HCT116 (cell line): ENCODE data around the gene NDUFS6. TPM values are rescaled to one million over a fixed set of nuclear protein-coding genes. Genes with fewer than 3 reads are reported as not detected.

ENCODE experiments used
- ATAC-seq: fragments of 200-7000 bp; cut with Tn5 transposase; 2 replicates; pipeline ENCODE4 v1.9.1; 2020; ENCODE audit warnings: mild to moderate bottlenecking, moderate library complexity
- BruUV-seq: library from RNA; stranded (reverse); fragments of 400-500 nt; replicated peaks from 2 replicates; lab custom pipeline; 2021; lab: Mats Ljungman, UMichigan
- CTCF ChIA-PET: fragments of 300-600 bp; sonication (Branson Sonifier 250); formaldehyde crosslinking; loops from one replicate; lab custom pipeline; 2021; ENCODE audit warnings: antibody characterized with exemption; lab: Charles Lee
- POLR2A ChIA-PET: fragments of 300-600, 350-600 bp; sonication (Branson Sonifier 250); formaldehyde crosslinking; loops from one replicate; lab custom pipeline; 2021; ENCODE audit warnings: antibody characterized with exemption; lab: Charles Lee
- RAD21 ChIA-PET, 2 experiments: fragments of 300-600 bp; sonication (Branson Sonifier 250); formaldehyde crosslinking; loops; one replicate each; lab custom pipeline; 2023; ENCODE audit warnings: low total read pairs in 2 of 2; ENCODE audit not compliant: uncharacterized antibody in 2 of 2, unreplicated experiment in 2 of 2, low non-redundant PET in 1 of 2; lab: Charles Lee
- DNase-seq: peaks from one replicate; pipeline ENCODE4 v3.0.0-alpha.2; 2010; ENCODE audit warnings: low read depth, low spot score
- H2AFZ ChIP-seq: fragments of 200-600 bp; shearing (Covaris generic), sonication (generic); 2 replicates; pipeline ENCODE4 v1.6.1; 2017; ENCODE audit warnings: low read depth, mixed run types, mixed read lengths, antibody characterized with exemption, low read length; ENCODE audit not compliant: poor library complexity, severe bottlenecking
- H3K27ac ChIP-seq: 2 replicates; pipeline ENCODE4 v1.5.1; 2012; ENCODE audit warnings: low read depth, low read length
- H3K27me3 ChIP-seq: fragments of 200-600 bp; sonication (generic); 2 replicates; pipeline ENCODE4 v1.6.1; 2016; ENCODE audit warnings: mixed run types, low read length, mixed read lengths; ENCODE audit not compliant: insufficient read depth
- H3K36me3 ChIP-seq, 2 experiments: fragments of 200-500 bp in 1 of 2; fragments of 200-600 bp in 1 of 2; sonication (Bioruptor generic) in 1 of 2; sonication (generic) in 1 of 2; 2 replicates each; pipeline versions ENCODE4 v1.5.1 to v1.6.1; 2014 to 2016; ENCODE audit warnings: low read length in 2 of 2, inconsistent platforms in 1 of 2, mixed read lengths in 1 of 2, mixed run types in 1 of 2; ENCODE audit not compliant: insufficient read depth in 2 of 2, control insufficient read depth in 1 of 2
- H3K4me1 ChIP-seq, 2 experiments: fragments of 200-600 bp in 1 of 2; sonication (generic) in 1 of 2; 2 replicates each; pipeline versions ENCODE4 v1.5.1 to v1.6.1; 2012 to 2017; ENCODE audit warnings: low read length in 2 of 2, inconsistent platforms in 1 of 2, mild to moderate bottlenecking in 1 of 2, mixed read lengths in 1 of 2, mixed run types in 1 of 2, moderate library complexity in 1 of 2; ENCODE audit not compliant: insufficient read depth in 2 of 2, control insufficient read depth in 1 of 2
- H3K4me2 ChIP-seq: fragments of 200-600 bp; sonication (generic); 2 replicates; pipeline ENCODE4 v1.6.1; 2017; ENCODE audit warnings: mixed run types, low read length, mixed read lengths
- H3K4me3 ChIP-seq, 2 experiments: fragments of 200-600 bp in 1 of 2; sonication (generic) in 1 of 2; replicated peaks in 1 of 2; 2 replicates each; pipeline ENCODE4 v1.5.1; 2011 to 2016; ENCODE audit warnings: low read length in 2 of 2, control low read depth in 1 of 2, low read depth in 1 of 2, mild to moderate bottlenecking in 1 of 2, mixed read lengths in 1 of 2, mixed run types in 1 of 2
- H3K79me2 ChIP-seq: fragments of 200-600 bp; sonication (generic); 2 replicates; pipeline ENCODE4 v1.6.1; 2017; ENCODE audit warnings: mild to moderate bottlenecking, mixed run types, low read length, moderate library complexity, mixed read lengths; ENCODE audit not compliant: insufficient read depth
- H3K9ac ChIP-seq: fragments of 200-600 bp; sonication (generic); 2 replicates; pipeline ENCODE4 v1.6.1; 2016; ENCODE audit warnings: low read length, mixed read lengths
- H3K9me2 ChIP-seq: fragments of 200-600 bp; sonication (generic), shearing (Covaris generic); 2 replicates; pipeline ENCODE4 v1.6.1; 2017; ENCODE audit warnings: mixed run types, mild to moderate bottlenecking, moderate library complexity; ENCODE audit not compliant: insufficient read depth
- H3K9me3 ChIP-seq, 2 experiments: fragments of 200-500 bp in 1 of 2; fragments of 200-600 bp in 1 of 2; sonication (Bioruptor generic) in 1 of 2; sonication (generic) in 1 of 2; 2 replicates each; pipeline ENCODE4 v1.6.1; 2014 to 2017; ENCODE audit warnings: low read length in 2 of 2, mixed read lengths in 2 of 2, inconsistent platforms in 1 of 2, low read depth in 1 of 2, mild to moderate bottlenecking in 1 of 2, mixed run types in 1 of 2, moderate library complexity in 1 of 2; ENCODE audit not compliant: control insufficient read depth in 1 of 2, insufficient read depth in 1 of 2
- H4K20me1 ChIP-seq: fragments of 200-600 bp; sonication (generic), shearing (Covaris generic); 2 replicates; pipeline ENCODE4 v1.6.1; 2017; ENCODE audit warnings: mixed run types, mild to moderate bottlenecking, moderate library complexity; ENCODE audit not compliant: insufficient read depth
- ATF3 ChIP-seq: IDR thresholded peaks from 2 replicates; pipeline ENCODE4 v1.6.1; 2012
- CBX3 ChIP-seq: IDR thresholded peaks from 2 replicates; pipeline ENCODE4 v1.6.1; 2012; ENCODE audit warnings: low read depth
- CEBPB ChIP-seq: IDR thresholded peaks from 2 replicates; pipeline ENCODE4 v1.6.1; 2012; ENCODE audit warnings: low read depth
- EGR1 ChIP-seq: IDR thresholded peaks from 2 replicates; pipeline ENCODE4 v1.6.1; 2012; ENCODE audit warnings: low read depth
- ELF1 ChIP-seq: IDR thresholded peaks from 2 replicates; pipeline ENCODE4 v1.6.1; 2012; ENCODE audit warnings: low read depth, borderline replicate concordance
- EZH2 ChIP-seq: fragments of 200-600 bp; sonication (generic); IDR thresholded peaks from 2 replicates; pipeline ENCODE4 v1.6.1; 2017; ENCODE audit warnings: antibody characterized with exemption, mixed run types
- EZH2phosphoT487 ChIP-seq: fragments of 200-600 bp; IDR thresholded peaks from 2 replicates; pipeline ENCODE4 v1.6.1; 2018; ENCODE audit warnings: antibody characterized with exemption, borderline replicate concordance
- FOSL1 ChIP-seq: IDR thresholded peaks from 2 replicates; pipeline ENCODE4 v1.6.1; 2012; ENCODE audit warnings: low read depth
- JUND ChIP-seq: IDR thresholded peaks from 2 replicates; pipeline ENCODE4 v1.6.1; 2012
- POLR2A ChIP-seq: IDR thresholded peaks from 2 replicates; pipeline ENCODE4 v1.7.0; 2011; ENCODE audit warnings: borderline replicate concordance; ENCODE audit not compliant: insufficient read depth, insufficient read length; ENCODE audit errors: extremely low read depth
- RAD21 ChIP-seq: IDR thresholded peaks from 2 replicates; pipeline ENCODE4 v1.6.1; 2012; ENCODE audit warnings: low read depth, mild to moderate bottlenecking
- SIN3A ChIP-seq: IDR thresholded peaks from 2 replicates; pipeline ENCODE4 v1.6.1; 2012; ENCODE audit warnings: low read depth
- SP1 ChIP-seq: IDR thresholded peaks from 2 replicates; pipeline ENCODE4 v1.6.1; 2012; ENCODE audit warnings: low read depth
- SRF ChIP-seq: IDR thresholded peaks from 2 replicates; pipeline ENCODE4 v1.6.1; 2012; ENCODE audit warnings: low read depth
- TCF7L2 ChIP-seq: IDR thresholded peaks from 2 replicates; pipeline ENCODE4 v1.7.0; 2011; ENCODE audit warnings: borderline replicate concordance, inconsistent platforms; ENCODE audit not compliant: insufficient read depth, insufficient read length; ENCODE audit errors: extremely low read depth
- YY1 ChIP-seq: IDR thresholded peaks from 2 replicates; pipeline ENCODE4 v1.6.1; 2011; ENCODE audit warnings: low read length, low read depth, moderate library complexity, mild to moderate bottlenecking; ENCODE audit not compliant: insufficient replicate concordance; ENCODE audit errors: extremely low read depth
- ZFX ChIP-seq: fragments of 450-650 bp; IDR thresholded peaks from 2 replicates; pipeline ENCODE4 v1.6.1; 2017
- ZNF274 ChIP-seq: fragments of 200-500 bp; sonication (Bioruptor generic); IDR thresholded peaks from 2 replicates; pipeline ENCODE4 v1.6.1; 2014; ENCODE audit warnings: mild to moderate bottlenecking, low read depth, low read length, inconsistent platforms
- intact Hi-C: fragments of 100-400 bp; cut with micrococcal nuclease; formaldehyde crosslinking; loops from 2 replicates; pipeline ENCODE4 v1.10.0; 2022
- total RNA-seq: library from RNA; stranded (reverse); gene quantifications from one replicate; pipeline ENCODE4 v1.2.1, GENCODE V29; 2021; ENCODE audit not compliant: unreplicated experiment
- TF ChIP-seq, protein P1 (sequence below): IDR thresholded peaks from 2 replicates; pipeline ENCODE4 v1.6.1; 2012
- TF ChIP-seq, protein P2 (sequence below), 3 experiments: fragments of 200-600 bp in 1 of 3; sonication (generic) in 1 of 3; IDR thresholded peaks in 2 of 3; conservative IDR thresholded peaks in 1 of 3; 2 replicates each; pipeline ENCODE4 v1.5.1; 2012 to 2017; ENCODE audit warnings: low read depth in 2 of 3, low read length in 2 of 3, antibody characterized with exemption in 1 of 3, borderline replicate concordance in 1 of 3, control low read depth in 1 of 3, mild to moderate bottlenecking in 1 of 3, mixed read lengths in 1 of 3, mixed run types in 1 of 3, moderate library complexity in 1 of 3; ENCODE audit not compliant: insufficient read depth in 1 of 3

Gene NDUFS6
- total RNA-seq, 1 experiment from 2014 or later: 43.8 TPM

GRCh38 chr5:1820381-1820780 lies 19.2 kb downstream of the NDUFS6 start:
- ATAC-seq: no peak

More at GRCh38 chr5:1820381-1820780, 19.2 kb downstream of the NDUFS6 start:
- ChIA-PET RAD21 (no interaction called here), POLR2A (no interaction called here), CTCF (interaction anchor here (0.5 kb wide), 1 partner anchor 63 kb away, joined by 5 read pairs; no protein-coding TSS in a partner anchor)
- Histone ChIP-seq H3K79me2 (peaks cover 22% of the 10 kb centered on the region), H3K27me3 (no peaks in the 10 kb centered on the region), H3K27ac (no peak overlapping the region), H3K4me3 (no peak overlapping the region), H3K9ac (no peak overlapping the region), H3K9me2 (no peaks in the 10 kb centered on the region), H4K20me1 (no peaks in the 10 kb centered on the region), H3K4me1 (no peaks in the 10 kb centered on the region), H3K36me3 (peaks cover 12 to 35% of the 10 kb centered on the region in 2 experiments; a peak in 3 of 4 replicates), H3K4me2 (no peak overlapping the region), H2AFZ (no peak overlapping the region), H3K9me3 (no peaks in the 10 kb centered on the region)
- intact Hi-C loops: no loop called here
- no peak for DNase-seq
- BruUV-seq: no TSS peak
- TF ChIP-seq ATF3 (no peak), YY1 (no peak), EZH2phosphoT487 (no peak), EGR1 (no peak), FOSL1 (no peak), POLR2A (no peak), CEBPB (no peak), SIN3A (no peak), CBX3 (no peak), TCF7L2 (no peak), RAD21 (no peak), ELF1 (no peak), ZNF274 (no peak), SP1 (no peak), EZH2 (no peak), JUND (no peak), SRF (no peak), ZFX (no peak)
- TF ChIP-seq, protein P1, sequence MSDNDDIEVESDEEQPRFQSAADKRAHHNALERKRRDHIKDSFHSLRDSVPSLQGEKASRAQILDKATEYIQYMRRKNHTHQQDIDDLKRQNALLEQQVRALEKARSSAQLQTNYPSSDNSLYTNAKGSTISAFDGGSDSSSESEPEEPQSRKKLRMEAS: no peak
- TF ChIP-seq, protein P2, sequence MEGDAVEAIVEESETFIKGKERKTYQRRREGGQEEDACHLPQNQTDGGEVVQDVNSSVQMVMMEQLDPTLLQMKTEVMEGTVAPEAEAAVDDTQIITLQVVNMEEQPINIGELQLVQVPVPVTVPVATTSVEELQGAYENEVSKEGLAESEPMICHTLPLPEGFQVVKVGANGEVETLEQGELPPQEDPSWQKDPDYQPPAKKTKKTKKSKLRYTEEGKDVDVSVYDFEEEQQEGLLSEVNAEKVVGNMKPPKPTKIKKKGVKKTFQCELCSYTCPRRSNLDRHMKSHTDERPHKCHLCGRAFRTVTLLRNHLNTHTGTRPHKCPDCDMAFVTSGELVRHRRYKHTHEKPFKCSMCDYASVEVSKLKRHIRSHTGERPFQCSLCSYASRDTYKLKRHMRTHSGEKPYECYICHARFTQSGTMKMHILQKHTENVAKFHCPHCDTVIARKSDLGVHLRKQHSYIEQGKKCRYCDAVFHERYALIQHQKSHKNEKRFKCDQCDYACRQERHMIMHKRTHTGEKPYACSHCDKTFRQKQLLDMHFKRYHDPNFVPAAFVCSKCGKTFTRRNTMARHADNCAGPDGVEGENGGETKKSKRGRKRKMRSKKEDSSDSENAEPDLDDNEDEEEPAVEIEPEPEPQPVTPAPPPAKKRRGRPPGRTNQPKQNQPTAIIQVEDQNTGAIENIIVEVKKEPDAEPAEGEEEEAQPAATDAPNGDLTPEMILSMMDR (IDR thresholded peaks at IDR 0.05 in 2 of 3, conservative IDR thresholded peaks at IDR 0.05 in 1 of 3; ENCODE audit: borderline replicate concordance in 1 of 3, insufficient read depth in 1 of 3, low read depth in 2 of 3, low read length in 2 of 3): no peak
